Measurements from ENCODE around the gene WDR33.

WDR33 gene

DNA sequence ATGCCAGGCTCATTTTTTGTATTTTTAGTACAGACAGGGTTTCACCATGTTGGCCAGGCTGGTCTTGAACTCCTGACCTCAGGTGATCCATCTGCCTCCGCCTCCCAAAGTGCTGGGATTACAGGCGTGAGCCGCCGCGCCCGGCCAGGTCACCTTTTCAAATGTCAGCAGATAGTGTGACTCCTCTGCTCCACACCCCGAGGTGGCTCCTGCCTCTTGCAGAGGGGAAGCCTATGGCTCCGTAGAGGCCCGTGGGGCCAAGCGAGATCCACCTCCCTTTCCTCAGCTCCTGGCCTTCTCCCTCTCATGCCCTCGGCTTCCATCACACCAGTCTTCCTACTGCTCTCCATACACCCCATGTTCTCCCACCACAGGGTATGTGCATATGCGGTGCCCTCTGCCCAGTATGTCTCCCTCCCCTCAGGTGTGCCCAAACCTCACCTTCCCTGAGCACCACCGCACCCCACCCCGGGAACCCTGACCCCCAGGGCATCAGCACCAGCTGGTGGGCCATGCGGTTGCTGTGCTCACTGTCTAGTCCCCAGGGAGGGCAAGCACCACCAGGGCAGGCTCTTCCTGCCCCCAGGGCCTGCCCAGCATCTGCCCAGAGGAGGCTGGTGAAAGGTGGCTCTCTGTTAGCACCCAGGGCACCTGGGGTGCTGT, 154.3 kb downstream of the WDR33 start:
- DNase-seq (ENCODE audit: low read depth): no peak
- H3K4me3 ChIP-seq (ENCODE audit: low read depth, low read length): no peak overlapping the region
- TF ChIP-seq, protein P1, sequence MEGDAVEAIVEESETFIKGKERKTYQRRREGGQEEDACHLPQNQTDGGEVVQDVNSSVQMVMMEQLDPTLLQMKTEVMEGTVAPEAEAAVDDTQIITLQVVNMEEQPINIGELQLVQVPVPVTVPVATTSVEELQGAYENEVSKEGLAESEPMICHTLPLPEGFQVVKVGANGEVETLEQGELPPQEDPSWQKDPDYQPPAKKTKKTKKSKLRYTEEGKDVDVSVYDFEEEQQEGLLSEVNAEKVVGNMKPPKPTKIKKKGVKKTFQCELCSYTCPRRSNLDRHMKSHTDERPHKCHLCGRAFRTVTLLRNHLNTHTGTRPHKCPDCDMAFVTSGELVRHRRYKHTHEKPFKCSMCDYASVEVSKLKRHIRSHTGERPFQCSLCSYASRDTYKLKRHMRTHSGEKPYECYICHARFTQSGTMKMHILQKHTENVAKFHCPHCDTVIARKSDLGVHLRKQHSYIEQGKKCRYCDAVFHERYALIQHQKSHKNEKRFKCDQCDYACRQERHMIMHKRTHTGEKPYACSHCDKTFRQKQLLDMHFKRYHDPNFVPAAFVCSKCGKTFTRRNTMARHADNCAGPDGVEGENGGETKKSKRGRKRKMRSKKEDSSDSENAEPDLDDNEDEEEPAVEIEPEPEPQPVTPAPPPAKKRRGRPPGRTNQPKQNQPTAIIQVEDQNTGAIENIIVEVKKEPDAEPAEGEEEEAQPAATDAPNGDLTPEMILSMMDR (conservative IDR thresholded peaks at IDR 0.05; ENCODE audit: low read depth, low read length): no peak

- DNase-seq (ENCODE audit: low read depth): no peak
- H3K4me3 ChIP-seq (ENCODE audit: low read depth, low read length): no peak overlapping the region
- TF ChIP-seq, protein P1 (conservative IDR thresholded peaks at IDR 0.05; ENCODE audit: low read depth, low read length): no peak
These were observed 155.5 kb downstream of the WDR33 start for GRCh38 chr2:127655209-127656073.

DNA sequence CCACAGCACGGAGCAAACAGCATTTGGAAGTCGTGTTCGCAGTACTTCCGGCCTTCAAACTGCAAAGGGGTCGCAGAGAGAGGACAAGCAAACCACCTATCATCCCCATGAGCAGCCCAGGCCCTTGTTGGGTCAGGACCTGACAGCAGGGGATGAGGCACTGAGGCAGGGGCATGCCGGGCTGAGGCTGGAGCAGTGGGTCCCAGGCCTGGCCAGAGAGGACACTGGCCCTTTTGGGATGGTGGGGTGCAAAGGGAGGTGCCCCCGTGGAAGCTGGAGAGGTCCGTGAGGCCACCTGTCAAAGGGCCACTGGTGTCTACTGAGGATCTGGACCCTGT, 156.2 kb downstream of the WDR33 start:
- no peak overlapping the region for H3K4me3 ChIP-seq (ENCODE audit: low read depth, low read length)
- no peak for DNase-seq (ENCODE audit: low read depth)
- TF ChIP-seq, protein P1 (conservative IDR thresholded peaks at IDR 0.05; ENCODE audit: low read depth, low read length): no peak

GRCh38 chr2:127654084-127654837, 156.7 kb downstream of the WDR33 start:
- DNase-seq (ENCODE audit: low read depth): no peak
- TF ChIP-seq, protein P1 (conservative IDR thresholded peaks at IDR 0.05; ENCODE audit: low read depth, low read length): no peak
- no peak overlapping the region for H3K4me3 ChIP-seq (ENCODE audit: low read depth, low read length)

- TF ChIP-seq, protein P1 (conservative IDR thresholded peaks at IDR 0.05; ENCODE audit: low read depth, low read length): no peak
- no peak for DNase-seq (ENCODE audit: low read depth)
- H3K4me3 ChIP-seq (ENCODE audit: low read depth, low read length): no peak overlapping the region
These were observed 157.4 kb downstream of the WDR33 start for GRCh38 chr2:127653421-127654083.

- no peak for DNase-seq (ENCODE audit: low read depth)
- no peak overlapping the region for H3K4me3 ChIP-seq (ENCODE audit: low read depth, low read length)
- TF ChIP-seq, protein P1 (conservative IDR thresholded peaks at IDR 0.05; ENCODE audit: low read depth, low read length): no peak
These were observed 158.1 kb downstream of the WDR33 start for GRCh38 chr2:127652786-127653357.

Data from choroid plexus epithelial cell (primary cell).